ENCODE measurements around the gene WDR26. TPM values are rescaled to one million over a fixed set of nuclear protein-coding genes. Genes with fewer than 3 reads are reported as not detected.

Gene WDR26
- total RNA-seq, 1 experiment from 2014 or later: 156 TPM

DNA sequence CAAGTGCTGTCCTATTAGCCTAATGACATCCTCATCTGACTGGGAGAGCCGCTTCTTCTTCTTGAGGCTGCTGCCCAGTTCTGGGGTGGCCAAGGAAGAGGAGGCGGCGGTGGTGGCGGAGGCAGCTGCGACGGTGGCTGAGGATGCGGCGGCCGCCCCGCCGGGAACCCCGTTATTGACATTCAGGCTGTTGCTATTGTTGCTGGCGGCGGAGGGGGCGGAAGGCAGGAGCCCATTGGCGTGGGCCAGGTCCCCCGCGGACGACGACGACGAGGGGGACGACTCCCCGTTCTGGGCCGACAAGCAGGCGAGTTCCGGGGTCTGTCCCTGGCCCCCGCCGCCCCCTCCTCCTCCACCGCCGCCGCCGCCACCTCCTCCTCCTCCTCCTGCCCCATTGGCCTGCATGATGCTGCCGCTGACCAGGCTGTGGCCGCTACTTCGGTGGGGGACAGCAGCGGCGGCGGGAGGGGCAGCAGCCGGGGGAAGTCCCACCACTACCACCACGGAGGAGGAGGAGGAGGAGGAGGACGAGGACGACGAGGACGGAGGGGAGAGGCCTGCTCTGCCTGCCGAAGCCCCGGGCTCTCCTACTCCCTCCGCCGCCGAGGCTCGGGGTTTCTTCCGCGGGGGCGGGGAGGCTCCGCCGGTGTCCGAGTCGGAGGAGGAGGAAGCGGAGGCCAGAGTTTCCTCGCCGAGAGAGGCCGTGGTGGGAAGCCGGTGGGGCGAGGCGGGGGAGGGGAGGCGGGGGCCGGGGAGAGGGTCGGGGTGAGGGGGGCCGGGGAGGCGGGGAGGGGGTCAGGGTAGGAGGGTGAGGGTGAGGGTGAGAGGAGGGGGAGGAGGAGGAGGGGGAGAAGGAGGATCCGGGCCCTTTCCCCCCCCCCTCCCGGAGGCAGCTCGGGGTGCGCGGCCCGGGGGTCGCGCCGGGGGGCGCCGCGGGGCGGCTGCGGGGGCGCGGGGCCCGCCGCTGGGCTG lies 610 bp downstream of the WDR26 start:
- peaks cover 38% of the 10 kb centered on the region for H3K36me3 Mint-ChIP-seq (ENCODE audit: insufficient read depth, unreplicated experiment)
- DNase-seq (ENCODE audit: unreplicated experiment): peak; percentile 34
- H3K27me3 Mint-ChIP-seq (ENCODE audit: insufficient read depth, unreplicated experiment): no peaks in the 10 kb centered on the region
- TF ChIP-seq, protein P1, sequence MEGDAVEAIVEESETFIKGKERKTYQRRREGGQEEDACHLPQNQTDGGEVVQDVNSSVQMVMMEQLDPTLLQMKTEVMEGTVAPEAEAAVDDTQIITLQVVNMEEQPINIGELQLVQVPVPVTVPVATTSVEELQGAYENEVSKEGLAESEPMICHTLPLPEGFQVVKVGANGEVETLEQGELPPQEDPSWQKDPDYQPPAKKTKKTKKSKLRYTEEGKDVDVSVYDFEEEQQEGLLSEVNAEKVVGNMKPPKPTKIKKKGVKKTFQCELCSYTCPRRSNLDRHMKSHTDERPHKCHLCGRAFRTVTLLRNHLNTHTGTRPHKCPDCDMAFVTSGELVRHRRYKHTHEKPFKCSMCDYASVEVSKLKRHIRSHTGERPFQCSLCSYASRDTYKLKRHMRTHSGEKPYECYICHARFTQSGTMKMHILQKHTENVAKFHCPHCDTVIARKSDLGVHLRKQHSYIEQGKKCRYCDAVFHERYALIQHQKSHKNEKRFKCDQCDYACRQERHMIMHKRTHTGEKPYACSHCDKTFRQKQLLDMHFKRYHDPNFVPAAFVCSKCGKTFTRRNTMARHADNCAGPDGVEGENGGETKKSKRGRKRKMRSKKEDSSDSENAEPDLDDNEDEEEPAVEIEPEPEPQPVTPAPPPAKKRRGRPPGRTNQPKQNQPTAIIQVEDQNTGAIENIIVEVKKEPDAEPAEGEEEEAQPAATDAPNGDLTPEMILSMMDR (IDR thresholded peaks at IDR 0.05; ENCODE audit: unreplicated experiment): no peak
- POLR2A ChIA-PET: interaction anchor here (0.6 to 16.5 kb wide), 27 partner anchors 9 to 1723 kb away, joined by 3 to 800 read pairs (median 5); partner anchors contain the start of genes CNIH4 and NVL
- H3K9me3 Mint-ChIP-seq (ENCODE audit: unreplicated experiment): no peaks in the 10 kb centered on the region
- BruUV-seq (replicated peaks): no TSS peak
- peak overlapping the region; percentile 69 for H3K27ac Mint-ChIP-seq (ENCODE audit: low read depth, unreplicated experiment)
- H3K4me3 Mint-ChIP-seq (ENCODE audit: unreplicated experiment): peak overlapping the region; percentile 80
- intact Hi-C loops (cut with micrococcal nuclease): loop anchor here (2.0 to 5.0 kb wide), 3 partner anchors 65 to 488 kb away; no protein-coding TSS in a partner anchor
- CTCF ChIA-PET: interaction anchor here (0.6 to 18.1 kb wide), 8 partner anchors 8 to 172 kb away, joined by 3 to 418 read pairs (median 4); no protein-coding TSS in a partner anchor
- H3K4me1 Mint-ChIP-seq (ENCODE audit: insufficient read depth, unreplicated experiment): peaks cover 44% of the 10 kb centered on the region

GRCh38 chr1:224433041-224433691 lies 1.4 kb downstream of the WDR26 start:
- Mint-ChIP-seq H3K27me3 (ENCODE audit: insufficient read depth, unreplicated experiment) (no peaks in the 10 kb centered on the region), H3K4me1 (ENCODE audit: insufficient read depth, unreplicated experiment) (peaks cover 44% of the 10 kb centered on the region), H3K9me3 (ENCODE audit: unreplicated experiment) (no peaks in the 10 kb centered on the region), H3K4me3 (ENCODE audit: unreplicated experiment) (peak overlapping the region; percentile 80), H3K27ac (ENCODE audit: low read depth, unreplicated experiment) (peak overlapping the region; percentile 69), H3K36me3 (ENCODE audit: insufficient read depth, unreplicated experiment) (peaks cover 47% of the 10 kb centered on the region)
- ChIA-PET POLR2A (interaction anchor here (0.7 to 16.5 kb wide), 19 partner anchors 10 to 1722 kb away, joined by 3 to 800 read pairs (median 5); partner anchors contain the start of genes CNIH4, H3-3A and NVL), CTCF (interaction anchor here (0.6 to 18.1 kb wide), 8 partner anchors 9 to 669 kb away, joined by 3 to 418 read pairs (median 4); no protein-coding TSS in a partner anchor)
- intact Hi-C loops (cut with micrococcal nuclease): loop anchor here (5.0 kb wide), 2 partner anchors 134 to 489 kb away; no protein-coding TSS in a partner anchor
- DNase-seq (ENCODE audit: unreplicated experiment): peak; percentile 49
- BruUV-seq (replicated peaks): no TSS peak
- TF ChIP-seq, protein P1 (IDR thresholded peaks at IDR 0.05; ENCODE audit: unreplicated experiment): no peak

DNA sequence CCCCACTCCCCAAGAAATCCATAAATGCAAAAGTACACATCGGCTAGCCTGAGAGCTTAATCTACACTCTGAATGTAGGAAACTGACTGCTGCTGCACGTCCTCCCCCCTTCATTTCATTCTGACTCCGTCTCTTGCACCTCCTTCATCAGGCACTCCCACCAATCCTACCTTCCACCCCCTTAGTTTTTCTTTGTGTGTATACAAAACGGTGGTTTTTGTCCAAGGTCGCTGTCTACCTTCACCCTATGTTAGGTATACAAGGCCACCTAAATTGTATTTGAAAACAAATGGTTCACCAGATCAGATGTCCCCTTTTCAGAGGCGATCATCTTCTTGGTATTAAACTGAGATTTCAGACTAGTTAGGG lies 1.9 kb downstream of the WDR26 start:
- peak; percentile 34 for DNase-seq (ENCODE audit: unreplicated experiment)
- Mint-ChIP-seq H3K9me3 (ENCODE audit: unreplicated experiment) (no peaks in the 10 kb centered on the region), H3K27ac (ENCODE audit: low read depth, unreplicated experiment) (peak overlapping the region; percentile 69), H3K27me3 (ENCODE audit: insufficient read depth, unreplicated experiment) (no peaks in the 10 kb centered on the region), H3K36me3 (ENCODE audit: insufficient read depth, unreplicated experiment) (peaks cover 52% of the 10 kb centered on the region), H3K4me1 (ENCODE audit: insufficient read depth, unreplicated experiment) (peaks cover 44% of the 10 kb centered on the region), H3K4me3 (ENCODE audit: unreplicated experiment) (peak overlapping the region; percentile 80)
- POLR2A ChIA-PET: interaction anchor here (0.8 to 16.5 kb wide), 20 partner anchors 9 to 1722 kb away, joined by 3 to 800 read pairs (median 5); partner anchors contain the start of genes CNIH4, FBXO28, H3-3A and NVL
- TF ChIP-seq, protein P1 (IDR thresholded peaks at IDR 0.05; ENCODE audit: unreplicated experiment): no peak
- CTCF ChIA-PET: interaction anchor here (0.7 to 18.1 kb wide), 14 partner anchors 9 to 690 kb away, joined by 3 to 418 read pairs (median 4); no protein-coding TSS in a partner anchor
- intact Hi-C loops (cut with micrococcal nuclease): loop anchor here (5.0 kb wide), 2 partner anchors 135 to 490 kb away; no protein-coding TSS in a partner anchor
- BruUV-seq (replicated peaks): no TSS peak

Data from MCF 10A (cell line).